ENCODE measurements around the gene MAP2.

The MAP2 gene

DNA sequence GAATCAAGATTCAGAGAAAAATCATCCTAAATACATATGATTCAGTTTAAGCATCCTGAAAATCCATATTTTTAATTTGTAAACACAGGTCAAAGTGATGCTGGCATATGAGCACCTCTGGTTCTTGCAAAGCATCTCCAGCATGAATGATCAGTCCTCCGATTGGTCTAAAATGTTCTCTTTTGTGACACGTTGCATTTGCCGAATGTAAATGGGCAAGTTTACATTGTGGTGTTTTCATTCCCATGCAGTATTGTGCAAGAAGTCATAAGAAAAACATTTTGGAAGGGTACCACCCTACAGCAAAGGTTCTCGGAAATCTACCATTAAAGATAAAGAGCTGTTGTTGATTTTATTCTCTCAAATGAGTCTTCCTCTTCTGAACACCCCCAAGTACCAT is 239.8 kb downstream of the MAP2 start:
- DNase-seq: no peak

DNA sequence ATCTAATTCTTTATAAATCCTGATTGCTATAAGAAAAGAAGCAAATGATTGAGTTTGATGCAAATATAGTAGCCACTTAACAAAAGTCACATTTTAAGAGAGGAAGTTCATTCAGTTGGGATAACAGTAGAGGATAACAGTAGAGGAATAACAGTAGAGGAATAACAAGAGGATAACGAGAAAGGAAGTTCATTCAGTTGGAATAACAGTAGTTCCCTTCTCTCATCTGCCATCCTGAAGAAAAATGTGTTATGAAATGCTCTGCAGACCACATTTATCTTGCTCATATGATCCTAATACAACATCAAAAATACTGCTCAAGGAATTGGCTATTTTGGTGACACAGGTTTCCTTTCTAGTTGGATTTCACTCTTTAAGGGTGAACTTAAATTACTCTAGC is 242.4 kb downstream of the MAP2 start:
- no peak for DNase-seq

DNA sequence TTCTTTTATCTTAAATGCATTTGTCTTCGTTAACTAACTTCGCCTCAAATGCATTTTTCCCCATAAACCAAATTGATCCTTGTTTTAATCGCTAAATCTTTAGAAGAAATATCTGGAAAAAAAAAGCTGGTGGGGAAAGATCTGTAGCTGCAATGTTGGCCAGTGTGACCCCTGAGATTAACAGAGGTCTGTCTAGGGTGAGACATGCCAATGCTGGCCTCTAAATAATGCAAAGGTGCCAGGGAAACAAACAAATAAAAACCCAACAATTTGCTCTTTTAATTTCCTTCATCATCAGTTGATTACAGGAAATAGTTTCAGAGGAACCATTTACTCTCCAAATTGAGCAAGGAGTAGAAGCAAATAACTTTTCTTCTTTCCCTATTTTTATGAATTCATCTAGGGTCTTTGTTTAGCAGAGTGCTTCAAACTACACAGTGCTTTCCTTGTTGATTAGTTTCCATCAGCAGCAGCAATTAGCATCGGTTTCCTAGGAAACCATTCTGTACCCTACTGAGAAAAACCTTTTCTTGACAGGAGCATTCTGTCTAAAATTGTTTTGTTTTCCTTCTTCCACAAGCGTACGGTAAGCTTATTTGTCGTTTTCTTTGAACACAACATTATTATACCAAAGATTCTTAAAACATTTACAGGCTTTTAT is 247.3 kb downstream of the MAP2 start:
- DNase-seq: no peak

DNA sequence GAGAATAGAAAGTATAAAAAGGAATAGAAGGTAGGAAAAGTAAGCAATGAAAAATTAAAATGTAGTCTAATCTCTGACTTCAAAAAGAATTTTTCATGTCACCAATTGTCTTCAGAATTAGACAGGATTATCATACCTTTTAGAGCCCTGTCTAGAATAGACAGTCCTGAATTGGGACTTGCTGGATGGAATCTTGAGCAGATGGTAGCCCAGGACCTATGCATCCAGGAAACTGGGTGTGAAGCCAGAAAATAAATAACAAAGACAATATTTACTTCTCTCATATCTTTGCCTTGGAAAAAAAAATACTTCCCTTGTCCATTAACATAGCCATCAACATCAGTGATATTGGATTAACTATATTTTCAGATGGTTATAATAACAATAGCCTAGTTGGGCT is 250.0 kb downstream of the MAP2 start:
- DNase-seq: no peak

DNA sequence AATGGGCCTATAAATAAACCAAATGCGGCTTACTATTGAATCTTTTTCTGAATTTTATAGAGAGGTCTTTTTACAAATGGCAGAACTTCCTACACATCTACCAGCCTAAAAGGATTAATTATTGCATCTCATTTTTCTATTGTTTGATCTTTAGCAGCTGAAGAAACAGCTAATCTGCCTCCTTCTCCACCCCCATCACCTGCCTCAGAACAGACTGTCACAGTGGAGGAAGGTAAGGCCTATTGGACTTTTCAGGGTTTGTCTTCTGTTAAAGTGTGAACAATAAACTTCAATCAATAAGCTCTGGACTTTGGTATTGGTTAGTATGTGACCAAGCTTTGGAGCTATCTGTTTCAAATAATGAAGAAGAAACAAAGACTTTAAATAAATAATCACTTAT is 256.7 kb downstream of the MAP2 start:
- DNase-seq: no peak

DNA sequence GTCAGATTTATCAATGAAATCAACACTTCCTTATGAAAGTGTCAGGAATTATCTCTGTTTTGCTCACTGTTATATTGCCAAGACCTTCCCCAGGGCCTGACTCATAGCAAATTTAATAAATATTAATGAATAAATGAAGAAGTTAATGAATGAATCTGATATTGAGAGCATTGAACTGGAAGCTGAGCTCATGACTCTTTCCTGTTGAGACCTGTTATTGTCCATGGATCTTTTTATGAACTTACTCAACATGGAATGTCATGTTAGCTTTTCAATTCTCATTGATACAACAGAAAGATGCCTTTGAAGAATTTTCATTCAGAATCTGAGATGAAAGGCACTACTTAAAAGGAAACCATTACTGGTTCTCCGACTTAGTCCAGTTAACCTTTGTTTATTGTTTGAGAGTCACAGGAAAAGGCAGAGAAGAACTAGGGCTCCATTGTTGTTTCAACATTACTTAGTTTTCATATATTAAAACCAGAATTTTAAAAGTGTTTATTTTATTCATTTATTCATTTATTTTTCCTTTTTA is 257.4 kb downstream of the MAP2 start:
- no peak for DNase-seq

DNA sequence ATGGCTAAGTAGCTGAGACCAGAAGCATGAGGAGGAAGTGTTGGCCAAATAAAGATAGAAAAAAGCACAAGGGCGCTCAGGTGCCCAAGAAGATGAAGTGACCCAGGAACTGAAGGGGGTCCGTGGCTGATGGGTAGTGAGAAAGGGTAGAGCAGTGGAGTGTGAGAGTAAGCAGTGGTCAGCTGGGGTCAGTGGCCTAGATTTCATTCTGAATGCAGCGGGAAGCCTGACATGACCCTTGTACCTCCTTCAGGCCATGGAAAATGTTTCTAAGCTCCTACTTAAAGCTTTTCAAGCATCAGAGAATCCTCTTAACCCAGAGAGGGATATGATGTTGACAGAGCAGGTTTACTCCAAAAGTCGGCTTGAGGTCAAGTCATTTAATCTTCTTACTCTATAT is 258.8 kb downstream of the MAP2 start:
- DNase-seq: no peak

DNA sequence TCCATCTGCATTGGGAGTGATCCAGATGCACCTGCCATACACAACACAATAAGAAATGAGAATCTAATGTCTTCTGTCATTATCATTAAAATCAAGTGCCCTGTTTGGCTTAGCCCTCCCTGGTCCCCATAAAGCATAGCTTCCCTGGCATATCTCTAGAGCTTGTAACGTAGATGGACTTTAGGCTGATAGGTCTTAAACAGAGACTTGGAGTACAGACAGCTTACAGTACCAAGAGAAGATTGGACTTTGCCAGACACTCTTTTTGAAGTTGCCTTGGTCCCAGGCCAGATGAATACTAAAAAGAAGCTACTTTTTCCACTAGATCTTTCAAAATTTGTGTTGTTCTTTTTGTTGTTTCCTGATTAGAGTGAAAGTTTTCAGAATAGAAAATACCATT is 261.5 kb downstream of the MAP2 start:
- no peak for DNase-seq

DNA sequence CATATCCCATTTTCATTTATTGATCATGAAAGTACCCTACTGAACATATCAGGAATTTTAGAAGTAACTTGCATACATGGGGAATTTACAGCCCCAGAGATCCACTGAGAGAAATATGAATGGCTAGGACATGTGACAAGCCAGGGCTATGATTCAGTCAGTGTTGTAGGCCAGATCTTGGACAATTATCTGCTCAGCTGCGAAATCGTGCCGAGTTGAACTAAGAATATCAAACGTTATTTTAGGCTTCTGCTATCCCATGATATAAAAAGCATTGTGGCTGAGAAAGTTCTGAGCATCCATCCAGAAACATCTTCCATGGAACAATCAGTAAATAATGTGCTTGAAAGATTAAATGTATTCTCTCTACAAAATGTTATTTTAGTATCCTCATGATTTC is 262.1 kb downstream of the MAP2 start:
- no peak for DNase-seq

DNA sequence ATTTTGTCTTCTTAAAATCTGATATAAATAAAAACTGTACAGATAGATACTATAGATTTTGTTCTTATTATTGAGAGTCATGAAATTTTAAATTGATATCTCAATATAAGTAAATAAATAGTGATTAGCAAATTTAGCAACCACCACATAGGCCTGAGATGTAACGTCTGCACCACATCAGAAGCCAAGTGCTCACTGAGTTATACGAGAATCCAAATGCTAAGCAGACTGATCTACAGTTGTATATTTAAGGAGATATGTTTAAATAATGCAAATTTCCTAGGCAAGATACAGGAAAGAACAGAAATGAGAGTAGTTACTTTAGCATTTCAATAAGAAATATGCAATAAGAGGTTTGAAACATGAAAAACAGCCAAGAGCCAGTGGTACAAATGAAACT is 262.6 kb downstream of the MAP2 start:
- no peak for DNase-seq

DNA sequence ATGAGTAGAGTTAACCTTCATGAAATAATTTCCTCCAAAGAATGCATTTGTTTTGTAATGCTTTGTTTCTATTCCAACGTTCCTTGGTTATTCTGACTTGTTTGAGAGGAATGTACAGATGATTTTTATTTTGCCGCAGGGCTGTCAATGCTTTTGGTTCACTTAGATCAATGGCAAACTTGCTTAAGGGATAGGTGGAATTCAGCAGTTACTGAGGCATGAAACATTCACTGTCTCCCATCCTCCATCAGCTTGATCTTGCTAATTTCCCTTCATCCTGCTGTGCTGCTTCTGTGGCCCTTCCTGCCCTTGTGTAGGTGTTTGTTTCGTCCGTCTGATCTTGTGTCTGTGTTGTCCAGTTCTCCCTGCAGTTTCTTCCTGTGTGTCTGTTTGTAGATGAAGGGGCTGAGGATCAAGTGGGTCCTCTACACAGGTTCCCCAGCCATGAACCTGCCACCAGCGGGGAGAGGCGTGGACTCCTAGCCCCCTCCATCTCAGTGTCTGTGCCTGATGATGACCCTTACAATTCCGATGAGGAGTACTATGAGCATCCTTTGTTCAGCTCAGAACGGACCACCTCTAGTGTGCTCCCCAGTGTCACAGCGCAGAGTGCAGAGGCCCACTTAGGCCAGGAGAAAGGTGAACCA is 263.6 kb downstream of the MAP2 start:
- no peak for DNase-seq

DNA sequence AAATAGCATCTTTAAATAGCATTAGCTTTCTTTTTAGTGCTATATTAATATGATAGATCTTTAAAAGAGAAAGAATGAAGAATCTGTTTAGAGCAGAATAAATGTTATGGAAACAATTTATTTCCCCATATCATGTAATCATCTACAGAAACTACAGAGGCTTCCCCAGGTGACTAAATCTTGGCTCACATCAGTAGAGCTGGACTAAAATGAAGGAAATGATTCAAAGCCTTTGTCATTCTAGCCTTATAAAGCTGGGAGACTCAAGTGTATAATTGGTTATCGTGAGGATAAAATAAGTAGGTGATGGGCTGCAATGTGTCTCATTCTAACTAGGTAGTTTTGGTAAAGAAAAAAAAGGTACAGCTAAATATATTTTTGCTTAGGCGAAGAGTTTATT is 264.5 kb downstream of the MAP2 start:
- DNase-seq: no peak

DNA sequence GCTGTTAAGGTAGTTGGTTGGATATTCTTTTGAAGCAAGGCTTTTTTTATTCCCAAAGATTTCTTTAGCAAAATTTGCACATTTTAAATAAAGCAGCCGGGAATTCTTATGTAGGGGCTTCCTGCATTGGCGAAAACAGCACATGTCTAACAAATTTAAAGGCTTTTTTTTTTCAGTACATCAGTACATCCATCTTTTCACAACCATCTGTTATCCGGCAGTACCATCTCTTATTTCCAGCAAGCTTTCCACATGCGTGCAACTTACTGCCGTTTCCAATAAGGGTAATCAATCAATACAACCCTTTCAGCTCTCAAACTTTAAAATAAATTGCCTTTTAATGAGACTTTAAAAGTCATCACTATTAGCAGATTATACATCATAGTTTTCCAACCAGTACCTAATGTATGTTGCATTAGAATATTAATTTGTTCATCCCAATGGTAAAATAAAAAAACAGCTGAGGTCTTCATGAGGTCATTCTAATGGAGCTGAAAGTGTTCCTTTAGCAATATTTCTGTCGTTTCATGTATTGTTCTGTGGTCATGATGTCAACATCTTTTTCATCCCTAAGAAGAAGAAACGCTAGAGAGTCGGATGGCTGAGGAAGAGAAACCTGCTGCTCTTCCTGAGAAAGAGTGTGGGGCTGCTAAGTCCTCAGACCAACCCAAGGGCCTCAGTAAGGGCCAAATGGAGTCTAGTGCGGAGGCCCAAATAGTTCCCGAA is 266.3 kb downstream of the MAP2 start:
- DNase-seq: no peak

DNA sequence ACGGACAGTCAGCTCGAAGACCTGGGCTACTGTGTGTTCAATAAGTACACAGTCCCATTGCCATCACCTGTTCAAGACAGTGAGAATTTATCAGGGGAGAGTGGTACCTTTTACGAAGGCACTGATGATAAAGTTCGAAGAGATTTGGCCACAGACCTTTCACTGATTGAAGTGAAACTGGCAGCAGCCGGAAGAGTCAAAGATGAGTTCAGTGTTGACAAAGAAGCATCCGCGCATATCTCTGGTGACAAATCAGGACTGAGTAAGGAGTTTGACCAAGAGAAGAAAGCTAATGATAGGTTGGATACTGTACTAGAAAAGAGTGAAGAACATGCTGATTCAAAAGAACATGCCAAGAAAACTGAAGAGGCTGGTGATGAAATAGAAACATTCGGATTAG is 270.9 kb downstream of the MAP2 start:
- no peak for DNase-seq

DNA sequence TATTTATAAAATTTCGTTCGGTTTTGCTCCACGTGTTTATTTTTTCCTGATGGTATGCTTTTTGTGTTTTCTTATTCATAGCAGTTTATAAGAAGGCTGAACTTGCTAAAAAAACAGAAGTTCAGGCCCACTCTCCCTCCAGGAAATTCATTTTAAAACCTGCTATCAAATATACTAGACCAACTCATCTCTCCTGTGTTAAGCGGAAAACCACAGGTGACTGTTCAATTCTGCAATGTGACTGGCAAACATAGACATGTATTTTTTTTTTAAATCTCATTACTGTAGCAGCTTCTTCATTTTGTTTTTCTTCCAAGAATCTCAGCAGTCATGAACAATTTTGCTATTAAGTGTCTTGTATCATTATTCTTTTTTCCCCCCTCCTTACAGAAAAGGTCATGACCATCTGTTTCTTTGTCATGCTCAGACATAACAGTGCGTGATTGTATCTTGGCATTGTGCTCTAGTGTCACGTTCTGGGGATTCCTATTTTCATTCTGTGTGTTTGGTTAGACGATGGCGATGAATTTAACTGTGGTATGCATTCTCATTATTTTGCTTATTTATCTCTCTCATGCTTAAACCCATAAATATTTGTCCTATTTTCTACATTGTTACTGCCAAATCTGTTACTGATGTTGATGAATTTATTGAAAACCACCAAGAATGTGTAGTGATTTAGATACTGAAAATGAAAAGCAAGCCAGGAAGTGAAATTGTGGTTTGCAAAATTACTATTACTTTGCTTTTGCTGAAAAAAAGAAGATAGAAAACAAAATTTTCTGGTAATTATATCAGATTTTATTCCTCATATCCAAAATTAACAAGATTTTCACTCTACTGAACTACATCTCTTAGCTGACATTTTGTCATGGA is 273.2 kb downstream of the MAP2 start:
- no peak for DNase-seq

DNA sequence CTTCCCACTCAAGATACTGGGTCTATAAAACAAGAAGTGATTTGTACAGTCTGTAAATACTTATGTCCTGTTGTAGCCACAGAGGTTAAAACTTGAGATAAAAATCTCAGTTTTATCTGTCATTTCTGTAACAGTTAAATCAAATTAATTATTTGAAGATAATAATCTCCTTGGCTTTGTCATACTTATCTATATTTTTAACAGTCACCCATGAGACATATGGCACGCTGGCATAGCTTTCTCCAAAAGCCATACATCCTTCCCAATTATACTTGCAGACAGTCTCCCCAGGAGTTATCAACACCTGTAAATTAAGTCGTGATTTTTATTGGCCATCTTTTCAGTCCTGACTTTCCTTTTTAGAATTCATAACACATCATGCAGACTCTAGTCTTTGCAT is 278.9 kb downstream of the MAP2 start:
- DNase-seq: no peak

DNA sequence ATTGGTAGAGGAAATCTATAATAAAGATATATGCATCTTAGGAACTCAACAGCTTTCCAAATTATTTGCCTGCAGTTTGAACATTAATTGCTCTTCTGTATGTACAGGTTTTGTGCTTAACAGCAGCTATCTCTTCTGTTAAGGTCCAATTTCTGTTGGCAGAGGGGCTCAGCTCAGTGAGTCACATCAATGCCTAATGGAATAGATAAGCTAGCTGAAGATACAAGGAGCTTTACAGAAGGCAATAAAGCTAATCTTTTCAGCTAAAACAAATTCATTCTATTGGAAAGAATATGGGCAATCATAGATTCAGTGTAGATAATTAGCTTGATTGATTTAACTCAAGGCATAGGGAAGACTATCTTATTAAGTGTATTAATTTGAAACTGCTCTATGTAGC is 289.4 kb downstream of the MAP2 start:
- DNase-seq: no peak

DNA sequence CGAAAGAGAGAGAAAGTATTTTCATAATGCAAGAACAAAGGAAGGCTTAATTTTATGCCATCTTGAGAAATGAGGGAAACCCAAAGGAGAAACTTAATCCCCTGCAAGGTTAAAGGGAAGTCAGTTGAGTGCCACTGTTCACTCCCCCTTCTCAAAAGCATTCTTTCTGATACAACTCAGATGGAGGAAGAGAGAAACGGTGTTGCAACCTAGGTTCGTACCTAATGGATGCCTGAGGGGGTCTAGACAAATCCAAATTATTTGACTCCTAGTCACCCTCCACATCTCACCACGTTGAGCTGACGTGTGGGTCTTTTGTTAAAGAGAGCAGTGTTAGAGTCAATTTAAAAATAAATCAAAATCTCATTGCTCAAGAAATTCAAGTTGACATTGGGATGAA is 295.2 kb downstream of the MAP2 start:
- no peak for DNase-seq

DNA sequence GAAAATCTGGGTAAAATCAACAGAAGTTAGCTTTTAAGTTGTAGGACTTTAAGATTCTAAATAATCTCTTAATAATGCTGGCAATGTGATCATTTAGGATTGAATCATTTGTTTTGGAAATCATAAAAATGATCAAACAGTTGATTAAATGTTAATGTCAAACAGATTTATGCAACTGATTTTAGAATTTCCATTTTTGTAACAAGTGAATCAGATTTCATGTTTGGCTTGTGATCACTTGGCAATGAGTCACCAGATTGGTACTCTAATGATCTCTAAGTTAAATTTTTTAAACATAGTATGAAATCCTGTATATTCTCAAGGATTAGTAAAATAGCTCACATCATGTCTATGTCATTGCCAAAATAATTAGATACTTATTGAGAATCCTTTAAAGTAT is 297.6 kb downstream of the MAP2 start:
- no peak for DNase-seq

DNA sequence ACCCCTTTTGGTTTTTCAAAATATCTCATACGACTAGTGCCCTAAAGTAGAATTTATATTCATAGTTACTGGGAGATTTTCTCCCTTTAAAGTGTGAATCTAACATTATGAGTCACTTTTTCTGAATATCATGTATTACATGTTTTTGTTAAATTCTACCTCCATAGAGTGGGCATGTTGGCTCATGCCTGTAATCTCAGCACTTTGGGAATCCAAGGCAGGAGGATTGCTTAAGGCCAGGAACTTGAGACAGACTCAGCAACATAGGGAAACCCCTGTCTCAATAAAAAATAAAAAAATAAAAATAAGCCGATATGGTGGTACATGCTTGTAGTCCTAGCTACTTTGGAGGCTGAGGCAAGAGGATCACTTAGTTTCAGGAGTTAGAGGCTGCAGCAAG is 302.5 kb downstream of the MAP2 start:
- no peak for DNase-seq

DNA sequence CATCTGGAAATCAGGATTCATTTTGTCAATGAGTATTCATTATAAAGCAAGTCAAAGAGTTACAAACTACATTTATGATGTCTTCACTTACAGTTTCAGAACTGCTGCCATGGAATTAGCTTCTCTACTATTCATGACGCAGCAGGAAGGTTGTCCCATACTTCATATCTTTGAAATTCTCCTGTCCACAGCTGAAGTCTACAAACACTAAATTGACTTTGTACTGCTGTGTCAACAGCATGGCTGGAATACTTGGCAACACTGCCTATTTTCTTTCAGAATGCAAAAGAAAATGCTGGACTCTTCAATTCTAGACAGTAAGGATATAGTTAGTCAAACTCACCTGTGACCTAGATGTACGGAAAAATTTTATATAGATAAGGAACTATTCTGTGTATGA is 303.2 kb downstream of the MAP2 start:
- DNase-seq: no peak

DNA sequence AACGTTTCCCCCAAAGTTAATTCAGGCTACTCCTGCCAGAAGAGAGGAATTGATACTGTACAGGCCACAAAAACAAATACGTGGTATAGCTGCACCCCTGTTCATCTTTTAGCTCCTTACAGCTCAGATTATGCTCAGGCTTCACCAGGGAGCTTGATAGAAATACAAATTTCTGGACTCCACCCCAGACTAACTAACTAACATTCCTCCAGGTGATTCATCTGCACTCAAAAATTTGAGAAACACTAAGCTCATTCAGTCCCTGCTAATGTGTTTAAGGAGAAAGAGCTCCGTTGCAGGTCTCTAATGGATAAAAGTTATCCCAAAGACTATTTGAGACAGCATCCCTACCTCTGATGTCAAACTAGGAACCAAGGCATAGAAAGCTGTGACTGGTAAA is 311.0 kb downstream of the MAP2 start:
- DNase-seq: no peak

DNA sequence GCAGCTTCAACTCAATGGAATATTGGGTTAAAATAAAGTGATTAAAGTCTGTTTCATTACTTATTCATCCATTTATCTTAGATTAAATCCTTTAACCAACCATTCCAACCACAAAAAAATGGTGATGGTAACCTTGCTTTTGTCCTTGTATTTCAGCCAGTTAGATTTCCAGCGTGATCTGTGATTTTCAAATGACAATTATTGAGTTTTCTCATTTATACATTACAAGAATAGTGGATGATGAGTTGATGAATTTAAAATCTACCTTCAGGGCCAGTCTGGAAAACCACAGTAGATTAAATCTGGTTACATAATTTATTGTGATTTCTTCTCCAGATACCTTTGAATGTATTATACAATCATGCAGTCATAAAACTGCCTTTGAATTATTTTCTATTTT is 318.1 kb downstream of the MAP2 start:
- no peak for DNase-seq

Data from stimulated activated CD4-positive, alpha-beta T cell treated with anti-CD3 and anti-CD28 coated beads, Interleukin-2, amount 100 ng/mL, for 24 hours (primary cell).